GM19043 (cell line): ENCODE results near the gene PLXND1.
"Not testable (repeated sequence)": the region's sequence is repeated elsewhere in the genome, so short reads cannot be mapped to it uniquely, and the experiment has no call there.

Source experiments
- ATAC-seq: cut with Tn5 transposase; IDR thresholded peaks from one replicate; pipeline ENCODE4 v1.9.1; 2021; ENCODE audit warnings: low read depth; ENCODE audit not compliant: unreplicated experiment

PLXND1 gene

GRCh38 chr3:129515108-129515820 is 91.2 kb downstream of the PLXND1 start:
- ATAC-seq: not testable (repeated sequence)

- no peak for ATAC-seq
These were observed 91.9 kb downstream of the PLXND1 start for GRCh38 chr3:129514563-129514962.

- ATAC-seq: no peak
These were observed 92.4 kb downstream of the PLXND1 start for GRCh38 chr3:129514110-129514509.

GRCh38 chr3:129513705-129514104 is 92.8 kb downstream of the PLXND1 start:
- ATAC-seq: no peak

GRCh38 chr3:129512595-129512994 is 93.9 kb downstream of the PLXND1 start:
- no peak for ATAC-seq

- no peak for ATAC-seq
These were observed 99.2 kb downstream of the PLXND1 start for GRCh38 chr3:129507181-129507831.

GRCh38 chr3:129506231-129506742 is 100.2 kb downstream of the PLXND1 start:
- no peak for ATAC-seq

- ATAC-seq: no peak
These were observed 101.1 kb downstream of the PLXND1 start for GRCh38 chr3:129505341-129505740.
